Body of pancreas (tissue), 4 donors: Measurements from ENCODE around the gene MLLT10.

Experiments
- POLR2A ChIP-seq, 3 donors: fragments of 450-650 bp; IDR thresholded peaks; one replicate each; pipeline ENCODE4 v1.6.1; 2016; ENCODE audit warnings: antibody characterized with exemption in 3 of 3, mild to moderate bottlenecking in 2 of 3
- TF ChIP-seq, protein P1 (sequence below), 7 experiments: fragments of 450-650 bp in 4 of 7; fragments of 200-600 bp in 3 of 7; sonication (generic) in 3 of 7; IDR thresholded peaks; one replicate each; pipeline ENCODE4 v1.5.1; 2016 to 2019; ENCODE audit warnings: antibody characterized with exemption in 7 of 7

GRCh38 chr10:21756707-21757106, 222.7 kb downstream of the MLLT10 start:
- TF ChIP-seq, protein P1, sequence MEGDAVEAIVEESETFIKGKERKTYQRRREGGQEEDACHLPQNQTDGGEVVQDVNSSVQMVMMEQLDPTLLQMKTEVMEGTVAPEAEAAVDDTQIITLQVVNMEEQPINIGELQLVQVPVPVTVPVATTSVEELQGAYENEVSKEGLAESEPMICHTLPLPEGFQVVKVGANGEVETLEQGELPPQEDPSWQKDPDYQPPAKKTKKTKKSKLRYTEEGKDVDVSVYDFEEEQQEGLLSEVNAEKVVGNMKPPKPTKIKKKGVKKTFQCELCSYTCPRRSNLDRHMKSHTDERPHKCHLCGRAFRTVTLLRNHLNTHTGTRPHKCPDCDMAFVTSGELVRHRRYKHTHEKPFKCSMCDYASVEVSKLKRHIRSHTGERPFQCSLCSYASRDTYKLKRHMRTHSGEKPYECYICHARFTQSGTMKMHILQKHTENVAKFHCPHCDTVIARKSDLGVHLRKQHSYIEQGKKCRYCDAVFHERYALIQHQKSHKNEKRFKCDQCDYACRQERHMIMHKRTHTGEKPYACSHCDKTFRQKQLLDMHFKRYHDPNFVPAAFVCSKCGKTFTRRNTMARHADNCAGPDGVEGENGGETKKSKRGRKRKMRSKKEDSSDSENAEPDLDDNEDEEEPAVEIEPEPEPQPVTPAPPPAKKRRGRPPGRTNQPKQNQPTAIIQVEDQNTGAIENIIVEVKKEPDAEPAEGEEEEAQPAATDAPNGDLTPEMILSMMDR (IDR thresholded peaks at IDR 0.05): no peak
- no peak for TF ChIP-seq POLR2A (IDR thresholded peaks at IDR 0.05)
